ENCODE results near the gene GPX7. TPM values are rescaled to one million over a fixed set of nuclear protein-coding genes. Genes with fewer than 3 reads are reported as not detected.

GPX7 gene
- total RNA-seq, 1 experiment from 2014 or later = not detected

DNA sequence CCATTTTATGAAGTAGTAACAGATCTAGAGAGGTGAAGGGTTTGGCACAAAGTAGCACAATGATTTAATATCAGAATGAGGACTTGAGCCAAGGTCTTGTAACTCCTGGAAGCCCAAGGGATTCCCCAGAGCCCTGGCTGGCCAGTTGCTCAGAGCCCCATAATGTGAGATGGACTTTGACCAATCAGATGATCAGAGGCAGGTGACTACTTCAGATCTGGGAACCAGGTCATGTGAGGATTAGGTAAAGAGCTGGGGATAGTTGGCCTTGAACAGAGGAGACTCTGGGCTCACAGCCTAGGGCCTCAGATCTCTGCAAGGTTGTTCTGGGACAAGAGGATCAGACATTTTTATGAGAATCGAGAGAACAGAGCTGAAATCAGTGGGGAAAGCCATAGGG lies 49.7 kb downstream of the GPX7 start:
- DNase-seq (no peak), ATAC-seq (no peak)
- intact Hi-C loops (cut with micrococcal nuclease) = no loop called here
- BruUV-seq (replicated peaks) = no TSS peak
- Histone ChIP-seq H3K79me2 (ENCODE audit: low read length) (no peaks in the 10 kb centered on the region), H3K27me3 (ENCODE audit: low read length) (no peaks in the 10 kb centered on the region), H3K36me3 (ENCODE audit: low read depth, low read length) (no peaks in the 10 kb centered on the region), H3K9me3 (ENCODE audit: low read length) (no peaks in the 10 kb centered on the region), H3K4me3 (ENCODE audit: low read length) (no peak overlapping the region), H3K9ac (ENCODE audit: low read length) (no peak overlapping the region), H3K4me2 (ENCODE audit: low read length) (no peak overlapping the region), H3K27ac (ENCODE audit: low read length) (no peak overlapping the region), H2AFZ (ENCODE audit: low read length) (no peak overlapping the region), H3F3A (ENCODE audit: low read length, unreplicated experiment) (no peaks in the 10 kb centered on the region), H4K20me1 (ENCODE audit: low read length) (no peaks in the 10 kb centered on the region), H3K4me1 (ENCODE audit: insufficient read depth, low read length) (no peaks in the 10 kb centered on the region), H3K9me2 (replicated peaks; ENCODE audit: low read length) (no peaks in the 10 kb centered on the region)
- TF ChIP-seq, protein P1, sequence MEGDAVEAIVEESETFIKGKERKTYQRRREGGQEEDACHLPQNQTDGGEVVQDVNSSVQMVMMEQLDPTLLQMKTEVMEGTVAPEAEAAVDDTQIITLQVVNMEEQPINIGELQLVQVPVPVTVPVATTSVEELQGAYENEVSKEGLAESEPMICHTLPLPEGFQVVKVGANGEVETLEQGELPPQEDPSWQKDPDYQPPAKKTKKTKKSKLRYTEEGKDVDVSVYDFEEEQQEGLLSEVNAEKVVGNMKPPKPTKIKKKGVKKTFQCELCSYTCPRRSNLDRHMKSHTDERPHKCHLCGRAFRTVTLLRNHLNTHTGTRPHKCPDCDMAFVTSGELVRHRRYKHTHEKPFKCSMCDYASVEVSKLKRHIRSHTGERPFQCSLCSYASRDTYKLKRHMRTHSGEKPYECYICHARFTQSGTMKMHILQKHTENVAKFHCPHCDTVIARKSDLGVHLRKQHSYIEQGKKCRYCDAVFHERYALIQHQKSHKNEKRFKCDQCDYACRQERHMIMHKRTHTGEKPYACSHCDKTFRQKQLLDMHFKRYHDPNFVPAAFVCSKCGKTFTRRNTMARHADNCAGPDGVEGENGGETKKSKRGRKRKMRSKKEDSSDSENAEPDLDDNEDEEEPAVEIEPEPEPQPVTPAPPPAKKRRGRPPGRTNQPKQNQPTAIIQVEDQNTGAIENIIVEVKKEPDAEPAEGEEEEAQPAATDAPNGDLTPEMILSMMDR (conservative IDR thresholded peaks at IDR 0.05; ENCODE audit: low read depth, low read length) = no peak
- TF ChIP-seq EZH2phosphoT487 (IDR thresholded peaks at IDR 0.05; ENCODE audit: borderline replicate concordance, low read length) (no peak), EZH2 (IDR thresholded peaks at IDR 0.05; ENCODE audit: low read length, unreplicated experiment) (no peak)
- CTCF ChIA-PET = no interaction called here
- POLR2A ChIA-PET (ENCODE audit: unreplicated experiment) = no interaction called here

GRCh38 chr1:52653207-52653849 lies 51.2 kb downstream of the GPX7 start:
- TF ChIP-seq EZH2phosphoT487 (IDR thresholded peaks at IDR 0.05; ENCODE audit: borderline replicate concordance, low read length) = no peak
- TF ChIP-seq, protein P1 (conservative IDR thresholded peaks at IDR 0.05; ENCODE audit: low read depth, low read length) = no peak
- Histone ChIP-seq H3K4me1 (ENCODE audit: insufficient read depth, low read length) (no peaks in the 10 kb centered on the region), H3K27me3 (ENCODE audit: low read length) (no peaks in the 10 kb centered on the region), H4K20me1 (ENCODE audit: low read length) (no peaks in the 10 kb centered on the region), H3K4me2 (ENCODE audit: low read length) (no peak overlapping the region), H3K27ac (ENCODE audit: low read length) (no peak overlapping the region), H3K9me3 (ENCODE audit: low read length) (no peaks in the 10 kb centered on the region), H3F3A (ENCODE audit: low read length, unreplicated experiment) (no peaks in the 10 kb centered on the region), H3K4me3 (ENCODE audit: low read length) (no peak overlapping the region), H3K79me2 (ENCODE audit: low read length) (no peaks in the 10 kb centered on the region), H3K36me3 (ENCODE audit: low read depth, low read length) (no peaks in the 10 kb centered on the region), H3K9ac (ENCODE audit: low read length) (no peak overlapping the region), H2AFZ (ENCODE audit: low read length) (no peak overlapping the region), H3K9me2 (replicated peaks; ENCODE audit: low read length) (no peaks in the 10 kb centered on the region)
- no peak for ATAC-seq
- intact Hi-C loops (cut with micrococcal nuclease) = no loop called here
- no TSS peak for BruUV-seq (replicated peaks)
- ChIA-PET CTCF (no interaction called here), POLR2A (ENCODE audit: unreplicated experiment) (no interaction called here)
- no peak for DNase-seq

DNA sequence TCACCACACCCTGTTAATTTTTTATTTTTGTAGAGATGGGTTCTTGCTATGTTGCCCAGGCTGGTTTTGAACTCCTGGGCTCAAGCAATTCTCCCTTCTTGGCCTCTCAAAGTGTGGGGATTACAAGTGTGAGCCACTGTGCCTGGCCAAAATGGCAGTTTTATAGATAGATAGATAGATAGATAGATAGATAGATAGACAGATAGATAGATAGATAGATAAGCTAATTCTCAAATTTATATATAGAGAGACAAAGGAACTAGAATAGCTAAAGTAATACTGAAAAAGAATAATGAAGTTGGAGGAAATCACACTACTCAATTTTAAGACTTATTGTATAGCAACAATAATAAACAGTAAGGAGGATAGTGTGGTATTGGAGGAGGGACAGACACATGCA lies 51.9 kb downstream of the GPX7 start:
- no TSS peak for BruUV-seq (replicated peaks)
- H3K9me3 ChIP-seq (ENCODE audit: low read length) = no peaks in the 10 kb centered on the region
- H3K27me3 ChIP-seq (ENCODE audit: low read length) = no peaks in the 10 kb centered on the region
- TF ChIP-seq, protein P1 (conservative IDR thresholded peaks at IDR 0.05; ENCODE audit: low read depth, low read length) = no peak
- no peak for TF ChIP-seq EZH2phosphoT487 (IDR thresholded peaks at IDR 0.05; ENCODE audit: borderline replicate concordance, low read length)
- no peak for TF ChIP-seq EZH2 (IDR thresholded peaks at IDR 0.05; ENCODE audit: low read length, unreplicated experiment)
- no peak overlapping the region for H3K27ac ChIP-seq (ENCODE audit: low read length)
- ChIA-PET POLR2A (ENCODE audit: unreplicated experiment) (no interaction called here), CTCF (no interaction called here)
- no peak overlapping the region for H2AFZ ChIP-seq (ENCODE audit: low read length)
- H3K36me3 ChIP-seq (ENCODE audit: low read depth, low read length) = no peaks in the 10 kb centered on the region
- H3K4me3 ChIP-seq (ENCODE audit: low read length) = no peak overlapping the region
- H3K9me2 ChIP-seq (replicated peaks; ENCODE audit: low read length) = no peaks in the 10 kb centered on the region
- H3K4me2 ChIP-seq (ENCODE audit: low read length) = no peak overlapping the region
- H3K9ac ChIP-seq (ENCODE audit: low read length) = no peak overlapping the region
- H3F3A ChIP-seq (ENCODE audit: low read length, unreplicated experiment) = no peaks in the 10 kb centered on the region
- H4K20me1 ChIP-seq (ENCODE audit: low read length) = no peaks in the 10 kb centered on the region
- no peak for DNase-seq
- intact Hi-C loops (cut with micrococcal nuclease) = no loop called here
- no peaks in the 10 kb centered on the region for H3K79me2 ChIP-seq (ENCODE audit: low read length)
- peaks cover 7% of the 10 kb centered on the region for H3K4me1 ChIP-seq (ENCODE audit: insufficient read depth, low read length)
- ATAC-seq = no peak
